OCI-LY1 (cell line): ENCODE results near the gene NUTM2E.
"Not testable (repeated sequence)": the region's sequence is repeated elsewhere in the genome, so short reads cannot be mapped to it uniquely, and the experiment has no call there.

Experiments used
- CTCF ChIP-seq: fragments of 200-600 bp; sonication (generic), shearing (Covaris generic); IDR thresholded peaks from 2 replicates; pipeline ENCODE4 v1.5.1; 2017; ENCODE audit warnings: mild to moderate bottlenecking, antibody characterized with exemption, low read length, moderate library complexity, mixed read lengths
- EZH2 ChIP-seq: fragments of 200-600 bp; sonication (generic), shearing (Covaris generic); IDR thresholded peaks from 2 replicates; pipeline ENCODE4 v1.8.0; 2017; ENCODE audit warnings: borderline replicate concordance, mixed run types, mild to moderate bottlenecking, antibody characterized with exemption, low read length, moderate library complexity, mixed read lengths

GRCh38 chr10:79838441-79838840, 11.9 kb downstream of the NUTM2E start:
- TF ChIP-seq CTCF, EZH2: not testable (repeated sequence)
